ENCODE data around the gene MTFR1L. TPM values are rescaled to one million over a fixed set of nuclear protein-coding genes. Genes with fewer than 3 reads are reported as not detected.
A peak's percentile ranks its signal among the peaks of the same experiment; 100 is the strongest.

Gene MTFR1L
- total RNA-seq, 1 donor from 2014 or later, result 76.8 TPM

DNA sequence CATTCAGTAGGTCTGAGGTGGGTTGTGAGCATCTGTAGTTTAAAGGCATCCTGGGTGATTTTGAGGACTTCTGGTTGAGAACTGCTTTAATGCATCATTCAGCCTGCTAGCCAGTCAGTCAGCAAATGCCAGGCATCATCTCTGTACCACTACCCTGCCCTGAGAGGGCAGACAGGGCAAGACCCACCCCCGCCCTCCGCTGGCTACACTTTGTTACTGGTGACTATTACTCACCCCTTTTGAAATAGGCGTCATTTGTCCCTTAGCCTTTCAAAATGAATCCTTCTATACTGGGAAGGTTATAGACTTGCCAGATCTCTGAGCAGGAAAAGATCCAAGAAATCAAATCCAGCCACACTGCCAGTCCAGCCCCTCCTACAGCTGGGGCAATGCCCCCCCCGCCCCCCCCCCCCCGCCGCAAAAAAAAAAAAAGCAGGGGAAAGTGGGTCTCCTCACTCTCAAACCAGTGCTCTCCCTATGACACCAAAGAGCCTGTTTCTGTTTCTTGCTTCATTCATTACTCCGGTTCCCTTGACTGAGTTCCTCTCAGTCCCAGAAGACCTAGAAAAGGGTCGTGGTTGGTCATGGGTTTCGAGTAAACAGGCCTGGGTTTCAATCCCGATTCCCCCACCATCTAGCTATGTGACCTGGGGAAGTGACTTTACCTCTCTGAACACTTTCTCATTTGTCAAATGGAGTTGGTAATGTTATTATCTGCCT is 15.3 kb upstream of the MTFR1L start:
- no peaks in the 10 kb centered on the region for H3K9me3 Mint-ChIP-seq (ENCODE audit: unreplicated experiment)
- TF ChIP-seq, protein P1, sequence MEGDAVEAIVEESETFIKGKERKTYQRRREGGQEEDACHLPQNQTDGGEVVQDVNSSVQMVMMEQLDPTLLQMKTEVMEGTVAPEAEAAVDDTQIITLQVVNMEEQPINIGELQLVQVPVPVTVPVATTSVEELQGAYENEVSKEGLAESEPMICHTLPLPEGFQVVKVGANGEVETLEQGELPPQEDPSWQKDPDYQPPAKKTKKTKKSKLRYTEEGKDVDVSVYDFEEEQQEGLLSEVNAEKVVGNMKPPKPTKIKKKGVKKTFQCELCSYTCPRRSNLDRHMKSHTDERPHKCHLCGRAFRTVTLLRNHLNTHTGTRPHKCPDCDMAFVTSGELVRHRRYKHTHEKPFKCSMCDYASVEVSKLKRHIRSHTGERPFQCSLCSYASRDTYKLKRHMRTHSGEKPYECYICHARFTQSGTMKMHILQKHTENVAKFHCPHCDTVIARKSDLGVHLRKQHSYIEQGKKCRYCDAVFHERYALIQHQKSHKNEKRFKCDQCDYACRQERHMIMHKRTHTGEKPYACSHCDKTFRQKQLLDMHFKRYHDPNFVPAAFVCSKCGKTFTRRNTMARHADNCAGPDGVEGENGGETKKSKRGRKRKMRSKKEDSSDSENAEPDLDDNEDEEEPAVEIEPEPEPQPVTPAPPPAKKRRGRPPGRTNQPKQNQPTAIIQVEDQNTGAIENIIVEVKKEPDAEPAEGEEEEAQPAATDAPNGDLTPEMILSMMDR (IDR thresholded peaks at IDR 0.05), result no peak
- no peak for DNase-seq (ENCODE audit: extremely low spot score, unreplicated experiment)
- peaks cover 56% of the 10 kb centered on the region for H3K4me1 Mint-ChIP-seq (ENCODE audit: unreplicated experiment)
- H3K27ac Mint-ChIP-seq (ENCODE audit: unreplicated experiment), result no peak overlapping the region
- no peaks in the 10 kb centered on the region for H3K27me3 Mint-ChIP-seq (ENCODE audit: unreplicated experiment)
- H3K36me3 Mint-ChIP-seq (ENCODE audit: unreplicated experiment), result peaks cover 11% of the 10 kb centered on the region
- H3K4me3 Mint-ChIP-seq (ENCODE audit: unreplicated experiment), result no peak overlapping the region

- Mint-ChIP-seq H3K9me3 (ENCODE audit: unreplicated experiment) (no peaks in the 10 kb centered on the region), H3K4me1 (ENCODE audit: unreplicated experiment) (peaks cover 52% of the 10 kb centered on the region), H3K36me3 (ENCODE audit: unreplicated experiment) (peaks cover 15% of the 10 kb centered on the region), H3K27ac (ENCODE audit: unreplicated experiment) (peak overlapping the region; percentile 32), H3K27me3 (ENCODE audit: unreplicated experiment) (no peaks in the 10 kb centered on the region), H3K4me3 (ENCODE audit: unreplicated experiment) (no peak overlapping the region)
- TF ChIP-seq, protein P1 (IDR thresholded peaks at IDR 0.05), result no peak
- no peak for DNase-seq (ENCODE audit: extremely low spot score, unreplicated experiment)
Observed at GRCh38 chr1:25804964-25805862, 14.5 kb upstream of the MTFR1L start.

DNA sequence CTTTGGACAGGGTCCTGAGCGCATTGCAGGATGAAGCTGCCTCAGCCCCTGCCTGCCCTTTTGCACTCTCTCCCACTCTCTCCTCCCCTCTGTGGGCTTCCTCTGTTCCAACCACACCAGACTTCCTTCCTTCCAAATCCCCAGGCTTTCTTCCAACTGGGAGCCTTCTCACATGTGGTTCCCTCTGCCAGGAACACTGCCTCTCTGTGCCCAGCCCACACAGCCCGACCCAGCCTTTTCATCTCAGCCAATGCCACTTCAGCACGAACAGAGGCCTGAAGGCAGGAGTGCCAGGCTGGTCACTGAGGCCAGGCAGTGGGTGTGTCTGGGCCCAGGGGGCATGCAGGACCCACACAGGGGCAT is 13.9 kb upstream of the MTFR1L start:
- Mint-ChIP-seq H3K4me1 (ENCODE audit: unreplicated experiment) (peaks cover 51% of the 10 kb centered on the region), H3K27ac (ENCODE audit: unreplicated experiment) (peak overlapping the region; percentile 32), H3K27me3 (ENCODE audit: unreplicated experiment) (no peaks in the 10 kb centered on the region), H3K4me3 (ENCODE audit: unreplicated experiment) (no peak overlapping the region), H3K36me3 (ENCODE audit: unreplicated experiment) (peaks cover 15% of the 10 kb centered on the region), H3K9me3 (ENCODE audit: unreplicated experiment) (no peaks in the 10 kb centered on the region)
- TF ChIP-seq, protein P1 (IDR thresholded peaks at IDR 0.05), result no peak
- DNase-seq (ENCODE audit: extremely low spot score, unreplicated experiment), result no peak

- Mint-ChIP-seq H3K36me3 (ENCODE audit: unreplicated experiment) (peaks cover 18% of the 10 kb centered on the region), H3K9me3 (ENCODE audit: unreplicated experiment) (no peaks in the 10 kb centered on the region), H3K27me3 (ENCODE audit: unreplicated experiment) (no peaks in the 10 kb centered on the region), H3K4me3 (ENCODE audit: unreplicated experiment) (no peak overlapping the region), H3K4me1 (ENCODE audit: unreplicated experiment) (peaks cover 50% of the 10 kb centered on the region), H3K27ac (ENCODE audit: unreplicated experiment) (peak overlapping the region; percentile 32)
- TF ChIP-seq, protein P1 (IDR thresholded peaks at IDR 0.05), result no peak
- DNase-seq (ENCODE audit: extremely low spot score, unreplicated experiment), result no peak
Observed at GRCh38 chr1:25806418-25806817, 13.3 kb upstream of the MTFR1L start.

All from osteocyte (in vitro differentiated cells).